ENCODE results near the gene GNGT1.

GRCh38 chr7:93877742-93878141 is 28.6 kb upstream of the GNGT1 start:
- TF ChIP-seq CTCF (optimal IDR thresholded peaks at IDR 0.05 in 1 of 3, IDR thresholded peaks at IDR 0.05 in 1 of 3, conservative IDR thresholded peaks at IDR 0.05 in 1 of 3; ENCODE audit: extremely low read depth in 1 of 3, insufficient read depth in 2 of 3, low read length in 3 of 3) (no peak), EZH2 (IDR thresholded peaks at IDR 0.05; ENCODE audit: low read length) (no peak)

All from keratinocyte (primary cell).